ENCODE measurements around the gene NUP35. TPM values are rescaled to one million over a fixed set of nuclear protein-coding genes. Genes with fewer than 3 reads are reported as not detected.
"Not testable (repeated sequence)": the region's sequence is repeated elsewhere in the genome, so short reads cannot be mapped to it uniquely, and the experiment has no call there.

Gene NUP35
- total RNA-seq, 1 donor from 2014 or later: not detected

GRCh38 chr2:183163821-183164649 lies 39.8 kb downstream of the NUP35 start:
- peaks cover 7 to 25% of the 10 kb centered on the region in 2 donors for H3K36me3 ChIP-seq
- H3K9me3 ChIP-seq: no peaks in the 10 kb centered on the region
- no peak for DNase-seq (ENCODE audit: low spot score in 2 of 2)
- TF ChIP-seq, protein P1, sequence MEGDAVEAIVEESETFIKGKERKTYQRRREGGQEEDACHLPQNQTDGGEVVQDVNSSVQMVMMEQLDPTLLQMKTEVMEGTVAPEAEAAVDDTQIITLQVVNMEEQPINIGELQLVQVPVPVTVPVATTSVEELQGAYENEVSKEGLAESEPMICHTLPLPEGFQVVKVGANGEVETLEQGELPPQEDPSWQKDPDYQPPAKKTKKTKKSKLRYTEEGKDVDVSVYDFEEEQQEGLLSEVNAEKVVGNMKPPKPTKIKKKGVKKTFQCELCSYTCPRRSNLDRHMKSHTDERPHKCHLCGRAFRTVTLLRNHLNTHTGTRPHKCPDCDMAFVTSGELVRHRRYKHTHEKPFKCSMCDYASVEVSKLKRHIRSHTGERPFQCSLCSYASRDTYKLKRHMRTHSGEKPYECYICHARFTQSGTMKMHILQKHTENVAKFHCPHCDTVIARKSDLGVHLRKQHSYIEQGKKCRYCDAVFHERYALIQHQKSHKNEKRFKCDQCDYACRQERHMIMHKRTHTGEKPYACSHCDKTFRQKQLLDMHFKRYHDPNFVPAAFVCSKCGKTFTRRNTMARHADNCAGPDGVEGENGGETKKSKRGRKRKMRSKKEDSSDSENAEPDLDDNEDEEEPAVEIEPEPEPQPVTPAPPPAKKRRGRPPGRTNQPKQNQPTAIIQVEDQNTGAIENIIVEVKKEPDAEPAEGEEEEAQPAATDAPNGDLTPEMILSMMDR (IDR thresholded peaks at IDR 0.05): no peak
- H3K4me3 ChIP-seq: no peak overlapping the region
- H3K4me1 ChIP-seq: no peaks in the 10 kb centered on the region
- intact Hi-C loops (cut with DNase I): no loop called here
- no peak overlapping the region for H3K27ac ChIP-seq
- no peaks in the 10 kb centered on the region for H3K27me3 ChIP-seq

- Histone ChIP-seq H3K27me3 (no peaks in the 10 kb centered on the region), H3K36me3 (peaks cover 7 to 22% of the 10 kb centered on the region in 2 donors), H3K27ac (no peak overlapping the region), H3K4me3 (no peak overlapping the region), H3K9me3 (no peaks in the 10 kb centered on the region), H3K4me1 (no peaks in the 10 kb centered on the region)
- TF ChIP-seq, protein P1 (IDR thresholded peaks at IDR 0.05): no peak
- intact Hi-C loops (cut with DNase I): no loop called here
- no peak for DNase-seq (ENCODE audit: low spot score in 2 of 2)
These were observed 40.4 kb downstream of the NUP35 start for GRCh38 chr2:183164650-183165015.

- no peaks in the 10 kb centered on the region for H3K27me3 ChIP-seq
- DNase-seq (ENCODE audit: low spot score in 2 of 2): no peak
- intact Hi-C loops (cut with DNase I): no loop called here
- TF ChIP-seq, protein P1 (IDR thresholded peaks at IDR 0.05): no peak
- H3K36me3 ChIP-seq: peaks cover 7 to 10% of the 10 kb centered on the region in 2 donors
- no peak overlapping the region for H3K27ac ChIP-seq
- H3K4me1 ChIP-seq: no peaks in the 10 kb centered on the region
- H3K4me3 ChIP-seq: no peak overlapping the region
- H3K9me3 ChIP-seq: no peaks in the 10 kb centered on the region
These were observed 42.0 kb downstream of the NUP35 start for GRCh38 chr2:183166210-183166609.

GRCh38 chr2:183166976-183167375 lies 42.7 kb downstream of the NUP35 start:
- H3K27ac ChIP-seq; H3K27me3 ChIP-seq; H3K4me3 ChIP-seq; intact Hi-C loops (cut with DNase I); DNase-seq (ENCODE audit: low spot score in 2 of 2); H3K9me3 ChIP-seq; H3K36me3 ChIP-seq; H3K4me1 ChIP-seq: not testable (repeated sequence)

DNA sequence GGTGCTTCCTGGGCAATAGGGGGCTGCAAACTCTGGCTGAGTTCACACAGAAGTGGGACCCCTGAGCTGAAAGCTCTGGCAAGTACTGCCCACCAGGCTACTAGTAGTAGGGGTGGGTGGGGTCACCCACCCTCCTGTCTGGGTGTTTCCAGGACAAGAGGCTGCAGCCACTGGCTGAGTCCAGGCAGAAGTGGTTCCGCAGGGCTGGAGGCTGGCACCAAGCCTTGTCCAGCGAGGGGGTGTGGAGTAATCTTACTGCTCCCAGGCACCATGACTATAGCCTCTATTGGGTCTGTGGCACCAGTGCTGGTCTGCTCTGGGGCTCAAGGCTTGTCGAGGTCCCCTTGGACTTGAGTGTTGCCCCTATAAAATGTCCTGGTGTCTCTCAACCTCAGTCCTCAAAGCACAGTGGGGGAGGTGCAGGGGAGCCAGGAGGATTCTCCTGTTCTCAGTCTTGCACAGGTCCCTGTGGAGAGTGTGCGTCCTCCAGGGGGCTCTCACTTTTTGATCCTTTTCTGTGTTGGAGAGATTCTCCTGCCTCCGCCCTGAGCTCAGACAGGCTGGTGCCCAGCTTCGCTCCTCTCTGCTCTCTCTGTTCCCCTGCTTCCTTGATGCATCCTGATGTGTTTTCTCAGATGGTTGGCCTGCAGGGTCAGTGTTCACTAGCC lies 48.1 kb downstream of the NUP35 start:
- TF ChIP-seq, protein P1 (IDR thresholded peaks at IDR 0.05): no peak
- Histone ChIP-seq H3K9me3 (peaks cover 0 to 7% of the 10 kb centered on the region in 2 donors), H3K27ac (no peak overlapping the region), H3K4me1 (no peaks in the 10 kb centered on the region), H3K4me3 (no peak overlapping the region), H3K27me3 (no peaks in the 10 kb centered on the region), H3K36me3 (no peaks in the 10 kb centered on the region)
- no peak for DNase-seq (ENCODE audit: low spot score in 2 of 2)
- intact Hi-C loops (cut with DNase I): no loop called here

GRCh38 chr2:183179156-183179555 lies 54.9 kb downstream of the NUP35 start:
- Histone ChIP-seq H3K4me3 (no peak overlapping the region), H3K36me3 (peaks cover 13 to 28% of the 10 kb centered on the region in 2 donors), H3K9me3 (peaks cover 0 to 16% of the 10 kb centered on the region in 2 donors), H3K27ac (no peak overlapping the region), H3K27me3 (no peaks in the 10 kb centered on the region), H3K4me1 (no peaks in the 10 kb centered on the region)
- TF ChIP-seq, protein P1 (IDR thresholded peaks at IDR 0.05): no peak
- no peak for DNase-seq (ENCODE audit: low spot score in 2 of 2)
- intact Hi-C loops (cut with DNase I): no loop called here
